Measurements from ENCODE around the gene NLRP10. TPM values are rescaled to one million over a fixed set of nuclear protein-coding genes. Genes with fewer than 3 reads are reported as not detected.

The NLRP10 gene
- total and polyA plus RNA-seq, 4 donors, result not detected

DNA sequence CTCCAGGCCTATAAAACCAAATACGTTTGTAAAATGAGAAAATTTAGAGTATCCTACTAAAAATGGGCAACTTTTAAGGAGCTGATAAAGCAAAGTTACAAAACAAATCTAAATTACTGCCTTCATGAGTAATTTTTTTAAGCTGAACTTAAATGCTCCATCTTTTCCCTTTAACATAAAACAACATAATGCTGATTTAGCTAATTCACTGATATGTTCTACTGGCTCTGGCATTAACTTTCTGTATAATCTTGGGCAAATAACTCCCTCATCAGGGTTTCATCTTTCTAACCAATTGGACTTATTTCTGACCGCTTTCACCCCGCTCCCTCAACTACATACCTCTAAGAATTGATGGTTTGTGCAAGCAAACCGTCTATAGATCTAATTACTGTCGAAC lies 24.1 kb downstream of the NLRP10 start:
- DNase-seq, result no peak
- H3K27ac ChIP-seq (ENCODE audit: low read depth in 1 of 2, low read length in 2 of 2), result no peak overlapping the region
- H3K4me1 ChIP-seq (ENCODE audit: control insufficient read depth in 1 of 2, insufficient read depth in 2 of 2, low read length in 2 of 2), result no peaks in the 10 kb centered on the region
- H3K4me3 ChIP-seq (ENCODE audit: low read length in 2 of 2), result no peak overlapping the region
- H3K27me3 ChIP-seq (ENCODE audit: control insufficient read depth in 1 of 2, insufficient read depth in 2 of 2, low read length in 1 of 2), result no peaks in the 10 kb centered on the region
- WGBS, 2 donors, result 55 to 60% methylated on average over 5 of the region's 5 CpGs
- ATAC-seq (ENCODE audit: low FRiP score), result no peak
- peaks cover 9% of the 10 kb centered on the region for H3K9me3 ChIP-seq (ENCODE audit: control insufficient read depth, low read length)
- intact Hi-C loops (cut with DNase I), result no loop called here
- H3K36me3 ChIP-seq (ENCODE audit: control insufficient read depth in 1 of 2, insufficient read depth in 2 of 2, low read length in 1 of 2), result no peaks in the 10 kb centered on the region

DNA sequence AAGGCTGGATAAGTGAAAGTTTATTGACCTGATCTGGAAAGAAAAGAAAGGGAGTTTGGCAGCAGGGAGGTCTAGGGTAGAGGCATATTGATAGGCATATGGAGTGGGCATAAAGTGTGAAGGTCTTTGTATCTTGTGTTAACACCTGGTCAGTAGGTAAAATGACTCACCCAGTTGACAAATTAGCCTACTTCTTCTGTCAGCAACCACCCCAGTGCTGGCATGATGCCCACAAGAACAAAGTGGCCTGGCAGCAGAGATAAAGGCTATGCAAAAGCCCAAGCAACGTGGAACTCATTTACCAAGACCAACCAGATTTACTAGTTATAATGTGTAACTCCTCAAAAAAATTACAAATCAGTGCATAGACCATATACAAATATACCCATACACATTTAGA lies 28.6 kb downstream of the NLRP10 start:
- ATAC-seq (ENCODE audit: low FRiP score), result no peak
- intact Hi-C loops (cut with DNase I), result no loop called here
- no peaks in the 10 kb centered on the region for H3K27me3 ChIP-seq (ENCODE audit: control insufficient read depth in 1 of 2, insufficient read depth in 2 of 2, low read length in 1 of 2)
- no peak overlapping the region for H3K4me3 ChIP-seq (ENCODE audit: low read length in 2 of 2)
- WGBS, 2 donors, result 24 to 27% methylated on average over 1 of the region's 1 CpG
- H3K4me1 ChIP-seq (ENCODE audit: control insufficient read depth in 1 of 2, insufficient read depth in 2 of 2, low read length in 2 of 2), result no peaks in the 10 kb centered on the region
- no peaks in the 10 kb centered on the region for H3K36me3 ChIP-seq (ENCODE audit: control insufficient read depth in 1 of 2, insufficient read depth in 2 of 2, low read length in 1 of 2)
- no peak for DNase-seq
- no peak overlapping the region for H3K27ac ChIP-seq (ENCODE audit: low read depth in 1 of 2, low read length in 2 of 2)
- no peaks in the 10 kb centered on the region for H3K9me3 ChIP-seq (ENCODE audit: control insufficient read depth, low read length)

GRCh38 chr11:7931168-7931567 lies 34.1 kb downstream of the NLRP10 start, which contains the start of gene OR10A6:
Gene OR10A6, minus strand, starts transcription at chr11:7931268. Its CDS starts 2,606 bp downstream, at chr11:7928662.
- intact Hi-C loops (cut with DNase I), result no loop called here
- no peaks in the 10 kb centered on the region for H3K36me3 ChIP-seq (ENCODE audit: control insufficient read depth in 1 of 2, insufficient read depth in 2 of 2, low read length in 1 of 2)
- H3K9me3 ChIP-seq (ENCODE audit: control insufficient read depth, low read length), result no peaks in the 10 kb centered on the region
- no peak within 1 kb of the TSS for H3K27ac ChIP-seq (ENCODE audit: low read depth in 1 of 2, low read length in 2 of 2)
- H3K27me3 ChIP-seq (ENCODE audit: control insufficient read depth in 1 of 2, insufficient read depth in 2 of 2, low read length in 1 of 2), result no peaks in the 10 kb centered on the region
- ATAC-seq (ENCODE audit: low FRiP score) (no peak), DNase-seq (no peak)
- 82 to 83% methylated on average over 4 of the region's 4 CpGs for WGBS, 2 donors
- H3K4me3 ChIP-seq (ENCODE audit: low read length in 2 of 2), result no peak within 1 kb of the TSS
- no peaks in the 10 kb centered on the region for H3K4me1 ChIP-seq (ENCODE audit: control insufficient read depth in 1 of 2, insufficient read depth in 2 of 2, low read length in 2 of 2)

DNA sequence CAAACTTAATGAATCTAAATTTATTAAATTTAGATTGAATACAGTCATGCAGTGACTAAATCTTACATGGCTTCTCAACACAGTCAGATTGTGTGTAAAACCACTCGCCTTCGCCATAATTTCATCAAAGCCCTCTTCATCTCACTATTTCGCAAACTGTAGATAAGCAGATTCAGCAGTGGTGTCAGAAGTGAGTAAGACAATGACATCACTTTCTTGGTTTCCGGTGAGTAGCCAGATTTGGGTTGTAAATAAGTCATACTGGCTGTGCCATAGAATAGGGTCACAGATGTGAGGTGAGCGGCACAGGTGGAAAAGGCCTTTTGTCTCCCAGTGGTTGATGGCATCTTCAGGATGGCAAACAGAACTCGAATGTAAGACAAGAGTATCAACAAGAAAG lies 37.6 kb downstream of the NLRP10 start:
- H3K36me3 ChIP-seq (ENCODE audit: control insufficient read depth in 1 of 2, insufficient read depth in 2 of 2, low read length in 1 of 2), result no peaks in the 10 kb centered on the region
- H3K4me1 ChIP-seq (ENCODE audit: control insufficient read depth in 1 of 2, insufficient read depth in 2 of 2, low read length in 2 of 2), result no peaks in the 10 kb centered on the region
- 91 to 92% methylated on average over 6 of the region's 6 CpGs for WGBS, 2 donors
- no peak overlapping the region for H3K27ac ChIP-seq (ENCODE audit: low read depth in 1 of 2, low read length in 2 of 2)
- no peaks in the 10 kb centered on the region for H3K9me3 ChIP-seq (ENCODE audit: control insufficient read depth, low read length)
- no peaks in the 10 kb centered on the region for H3K27me3 ChIP-seq (ENCODE audit: control insufficient read depth in 1 of 2, insufficient read depth in 2 of 2, low read length in 1 of 2)
- ATAC-seq (ENCODE audit: low FRiP score) (no peak), DNase-seq (no peak)
- H3K4me3 ChIP-seq (ENCODE audit: low read length in 2 of 2), result no peak overlapping the region
- intact Hi-C loops (cut with DNase I), result no loop called here

DNA sequence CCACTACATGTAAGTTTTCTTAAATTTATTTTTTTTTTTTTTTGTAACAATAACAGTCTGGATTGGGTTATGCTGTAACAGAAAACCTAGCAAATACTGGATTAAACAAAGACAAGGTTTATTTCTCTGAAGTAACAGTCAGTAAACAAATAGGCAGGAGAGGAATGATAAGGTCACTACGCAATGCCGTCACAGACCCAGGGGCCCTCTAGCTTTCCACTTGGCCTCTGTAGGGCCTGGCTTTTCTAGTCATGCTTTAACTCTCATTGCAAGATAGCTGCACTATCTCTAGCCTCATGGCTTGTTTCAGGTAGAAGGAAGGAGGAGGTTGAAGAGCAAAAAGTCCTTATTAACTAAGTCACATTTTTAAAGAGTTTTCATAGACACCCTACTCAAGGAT lies 40.7 kb downstream of the NLRP10 start:
- ATAC-seq (ENCODE audit: low FRiP score), result no peak
- intact Hi-C loops (cut with DNase I), result no loop called here
- no peaks in the 10 kb centered on the region for H3K9me3 ChIP-seq (ENCODE audit: control insufficient read depth, low read length)
- no peak for DNase-seq
- no peaks in the 10 kb centered on the region for H3K27me3 ChIP-seq (ENCODE audit: control insufficient read depth in 1 of 2, insufficient read depth in 2 of 2, low read length in 1 of 2)
- H3K4me3 ChIP-seq (ENCODE audit: low read length in 2 of 2), result no peak overlapping the region
- no peaks in the 10 kb centered on the region for H3K36me3 ChIP-seq (ENCODE audit: control insufficient read depth in 1 of 2, insufficient read depth in 2 of 2, low read length in 1 of 2)
- no peak overlapping the region for H3K27ac ChIP-seq (ENCODE audit: low read depth in 1 of 2, low read length in 2 of 2)
- H3K4me1 ChIP-seq (ENCODE audit: control insufficient read depth in 1 of 2, insufficient read depth in 2 of 2, low read length in 2 of 2), result no peaks in the 10 kb centered on the region
- 69 to 70% methylated on average over 2 of the region's 2 CpGs for WGBS, 2 donors

GRCh38 chr11:7918141-7918540 lies 47.1 kb downstream of the NLRP10 start:
- H3K4me1 ChIP-seq (ENCODE audit: control insufficient read depth in 1 of 2, insufficient read depth in 2 of 2, low read length in 2 of 2), result no peaks in the 10 kb centered on the region
- intact Hi-C loops (cut with DNase I), result no loop called here
- WGBS, 2 donors, result 78 to 83% methylated on average over 2 of the region's 2 CpGs
- H3K27me3 ChIP-seq (ENCODE audit: control insufficient read depth in 1 of 2, insufficient read depth in 2 of 2, low read length in 1 of 2), result no peaks in the 10 kb centered on the region
- ATAC-seq (ENCODE audit: low FRiP score) (no peak), DNase-seq (no peak)
- H3K36me3 ChIP-seq (ENCODE audit: control insufficient read depth in 1 of 2, insufficient read depth in 2 of 2, low read length in 1 of 2), result no peaks in the 10 kb centered on the region
- H3K27ac ChIP-seq (ENCODE audit: low read depth in 1 of 2, low read length in 2 of 2), result no peak overlapping the region
- no peaks in the 10 kb centered on the region for H3K9me3 ChIP-seq (ENCODE audit: control insufficient read depth, low read length)
- no peak overlapping the region for H3K4me3 ChIP-seq (ENCODE audit: low read length in 2 of 2)

Other genes starting within 250 kb of the NLRP10 start
- gene OR5P2, start 168.5 kb downstream of the NLRP10 start, total RNA-seq, result not detected
- gene OR5P2, start 168.5 kb downstream of the NLRP10 start, polyA plus RNA-seq, result not detected
- gene OR5P3, start 134.6 kb downstream of the NLRP10 start, total RNA-seq, result under 1 TPM in 1 of 2 donors, not detected in 1; 0.42 TPM
- not detected for gene OR5P3, start 134.6 kb downstream of the NLRP10 start, polyA plus RNA-seq
- not detected for gene OR10A6, start 34.2 kb downstream of the NLRP10 start, total RNA-seq
- gene OR10A6, start 34.2 kb downstream of the NLRP10 start, polyA plus RNA-seq, result not detected
- gene OR10A3, start 23.7 kb downstream of the NLRP10 start, total RNA-seq, result not detected
- gene OR10A3, start 23.7 kb downstream of the NLRP10 start, polyA plus RNA-seq, result not detected
- 100 to 1,000 TPM; 156 to 183 TPM for gene EIF3F, start 21.9 kb upstream of the NLRP10 start, total RNA-seq
- gene EIF3F, start 21.9 kb upstream of the NLRP10 start, polyA plus RNA-seq, result 100 to 1,000 TPM; 258 to 486 TPM
- 10 to 100 TPM in 1 of 2 donors, 1 to 10 TPM in 1; 5.9 to 12.9 TPM for gene TUB, start 115.8 kb upstream of the NLRP10 start, total RNA-seq
- 1 to 10 TPM; 1.5 to 4.0 TPM for gene TUB, start 115.8 kb upstream of the NLRP10 start, polyA plus RNA-seq
- 10 to 100 TPM in 1 of 2 donors, 1 to 10 TPM in 1; 7.8 to 13.1 TPM for gene RIC3, start 203.6 kb upstream of the NLRP10 start, total RNA-seq
- 1 to 10 TPM; 2.9 to 8.3 TPM for gene RIC3, start 203.6 kb upstream of the NLRP10 start, polyA plus RNA-seq

Measured in aorta (tissue), 5 donors.